Stimulated activated CD4-positive, alpha-beta T cell treated with anti-CD3 and anti-CD28 coated beads, Interleukin-1b, Interleukin-23, amount 100 ng/mL, for 48 hours (primary cell): ENCODE measurements around the gene SLC5A5.

Experiments used
- DNase-seq: peaks from one replicate; pipeline ENCODE4 v3.0.0-alpha.2; 2020

Gene SLC5A5

GRCh38 chr19:17847538-17848366 lies 24.0 kb upstream of the SLC5A5 start, which contains the start of gene JAK3:
Gene JAK3, minus strand, starts transcription at chr19:17847982. Its CDS starts 3,565 bp downstream, at chr19:17844417.
- peak; percentile 91 for DNase-seq

GRCh38 chr19:17848595-17849292 lies 23.0 kb upstream of the SLC5A5 start:
- no peak for DNase-seq

GRCh38 chr19:17854061-17854460 lies 17.7 kb upstream of the SLC5A5 start:
- no peak for DNase-seq

GRCh38 chr19:17855280-17856152 lies 16.2 kb upstream of the SLC5A5 start:
- peak; percentile 90 for DNase-seq

GRCh38 chr19:17859533-17860330 lies 12.0 kb upstream of the SLC5A5 start, which contains the start of gene RPL18A:
Gene RPL18A, plus strand, starts transcription at chr19:17859910. Its CDS starts 47 bp downstream, at chr19:17859957.
- peak; percentile 100 for DNase-seq

GRCh38 chr19:17860331-17860992 lies 11.3 kb upstream of the SLC5A5 start:
- peak; percentile 13 for DNase-seq

- DNase-seq, result no peak
Observed at GRCh38 chr19:17860993-17861360, 10.8 kb upstream of the SLC5A5 start.

GRCh38 chr19:17861542-17862402 lies 10.0 kb upstream of the SLC5A5 start:
- peak; percentile 11 for DNase-seq

GRCh38 chr19:17862711-17863519 lies 8.8 kb upstream of the SLC5A5 start:
- DNase-seq, result peak; percentile 9

- DNase-seq, result peak; percentile 13
Observed at GRCh38 chr19:17863520-17864182, 8.1 kb upstream of the SLC5A5 start.

GRCh38 chr19:17865364-17866311 lies 6.1 kb upstream of the SLC5A5 start:
- DNase-seq, result no peak

GRCh38 chr19:17866312-17866963 lies 5.3 kb upstream of the SLC5A5 start:
- no peak for DNase-seq

- no peak for DNase-seq
Observed at GRCh38 chr19:17866964-17867486, 4.7 kb upstream of the SLC5A5 start.

GRCh38 chr19:17868669-17869068 lies 3.1 kb upstream of the SLC5A5 start:
- DNase-seq, result no peak

- DNase-seq, result no peak
Observed at GRCh38 chr19:17869114-17869608, 2.6 kb upstream of the SLC5A5 start.

- DNase-seq, result no peak
Observed at GRCh38 chr19:17871032-17871877, 490 bp upstream of the SLC5A5 start.
